HEK293 (cell line): ENCODE results near the gene LSM2.
A peak's percentile ranks its signal among the peaks of the same experiment; 100 is the strongest.

Experiments used
- CTCF ChIA-PET: fragments of 350-600 bp; formaldehyde crosslinking; extraction: SDS; loops from one replicate; lab custom pipeline; 2021; ENCODE audit warnings: antibody characterized with exemption; lab: Yijun Ruan, JAX
- POLR2A ChIA-PET: fragments of 300-600 bp; formaldehyde crosslinking; extraction: SDS; loops from one replicate; lab custom pipeline; 2020; ENCODE audit warnings: antibody characterized with exemption, inconsistent platforms; lab: Yijun Ruan, JAX
- H3K27ac ChIP-seq: fragments of 200-500 bp; sonication (Bioruptor generic); 2 replicates; pipeline ENCODE4 v1.5.1; 2014; ENCODE audit warnings: low read depth, low read length, control low read depth, inconsistent platforms; ENCODE audit errors: extremely low read depth
- H3K36me3 ChIP-seq, 2 experiments: fragments of 200-500 bp in 1 of 2; sonication (Bioruptor generic) in 1 of 2; 1 replicate in 1 of 2; 2 replicates in 1 of 2; pipeline ENCODE4 v1.5.1; 2014 to 2017; ENCODE audit warnings: inconsistent platforms in 2 of 2, low read length in 2 of 2; ENCODE audit not compliant: control insufficient read depth in 2 of 2, insufficient read depth in 1 of 2
- H3K4me1 ChIP-seq: fragments of 200-500 bp; sonication (Bioruptor generic); 2 replicates; pipeline ENCODE4 v1.5.1; 2014; ENCODE audit warnings: mild to moderate bottlenecking, low read length, inconsistent platforms; ENCODE audit not compliant: control insufficient read depth, insufficient read depth
- H3K4me3 ChIP-seq: 2 replicates; pipeline ENCODE4 v1.5.1; 2011; ENCODE audit warnings: low read depth, mild to moderate bottlenecking, control low read depth, low read length, moderate library complexity
- H3K9me3 ChIP-seq: fragments of 200-500 bp; sonication (Bioruptor generic); 2 replicates; pipeline ENCODE4 v1.5.1; 2014; ENCODE audit warnings: low read depth, low read length, inconsistent platforms; ENCODE audit not compliant: control insufficient read depth, insufficient read depth
- EGR2 ChIP-seq: fragments of 450-650 bp; formaldehyde crosslinking; IDR thresholded peaks from 2 replicates; pipeline ENCODE4 v1.5.1; 2016; ENCODE audit warnings: low read depth, missing biosample characterization, missing genetic modification characterization
- GLIS1 ChIP-seq: fragments of 450-650 bp; formaldehyde crosslinking; IDR thresholded peaks from 2 replicates; pipeline ENCODE4 v1.5.1; 2016; ENCODE audit warnings: missing biosample characterization, missing genetic modification characterization
- KLF16 ChIP-seq: fragments of 450-650 bp; formaldehyde crosslinking; IDR thresholded peaks from 2 replicates; pipeline ENCODE4 v1.5.1; 2017; ENCODE audit warnings: missing biosample characterization, missing genetic modification characterization
- KLF17 ChIP-seq: fragments of 450-650 bp; formaldehyde crosslinking; IDR thresholded peaks from 2 replicates; pipeline ENCODE4 v1.5.1; 2016; ENCODE audit warnings: missing biosample characterization, missing genetic modification characterization
- PRDM1 ChIP-seq: fragments of 450-650 bp; formaldehyde crosslinking; IDR thresholded peaks from 2 replicates; pipeline ENCODE4; 2016; ENCODE audit warnings: missing biosample characterization, missing genetic modification characterization
- RBAK ChIP-seq: fragments of 450-650 bp; formaldehyde crosslinking; IDR thresholded peaks from 2 replicates; pipeline ENCODE4 v1.5.1; 2016; ENCODE audit warnings: missing biosample characterization, missing genetic modification characterization
- REPIN1 ChIP-seq: fragments of 450-650 bp; formaldehyde crosslinking; IDR thresholded peaks from 2 replicates; pipeline ENCODE4 v1.5.1; 2017; ENCODE audit warnings: missing biosample characterization, missing genetic modification characterization, low read depth
- SCRT2 ChIP-seq: fragments of 450-650 bp; formaldehyde crosslinking; IDR thresholded peaks from 2 replicates; pipeline ENCODE4 v1.5.1; 2016; ENCODE audit warnings: missing biosample characterization, missing genetic modification characterization
- SP2 ChIP-seq: fragments of 450-650 bp; formaldehyde crosslinking; IDR thresholded peaks from 2 replicates; pipeline ENCODE4 v1.5.1; 2016; ENCODE audit warnings: missing biosample characterization, missing genetic modification characterization
- SP3 ChIP-seq: fragments of 450-650 bp; formaldehyde crosslinking; IDR thresholded peaks from 2 replicates; pipeline ENCODE4 v1.5.1; 2016; ENCODE audit warnings: missing biosample characterization, missing genetic modification characterization
- SP7 ChIP-seq: fragments of 450-650 bp; formaldehyde crosslinking; IDR thresholded peaks from 2 replicates; pipeline ENCODE4 v1.5.1; 2016; ENCODE audit warnings: missing biosample characterization, missing genetic modification characterization
- ZBTB20 ChIP-seq: fragments of 450-650 bp; formaldehyde crosslinking; IDR thresholded peaks from 2 replicates; pipeline ENCODE4 v1.5.1; 2016; ENCODE audit warnings: missing biosample characterization, missing genetic modification characterization
- ZBTB6 ChIP-seq: fragments of 450-650 bp; formaldehyde crosslinking; IDR thresholded peaks from 2 replicates; pipeline ENCODE4 v1.5.1; 2017; ENCODE audit warnings: missing biosample characterization, missing genetic modification characterization
- ZBTB8A ChIP-seq: fragments of 450-650 bp; formaldehyde crosslinking; IDR thresholded peaks from 2 replicates; pipeline ENCODE4 v1.5.1; 2016; ENCODE audit warnings: missing biosample characterization, missing genetic modification characterization
- ZFHX2 ChIP-seq: fragments of 450-650 bp; formaldehyde crosslinking; conservative IDR thresholded peaks from 2 replicates; pipeline ENCODE4 v1.5.1; 2016; ENCODE audit warnings: missing biosample characterization, missing genetic modification characterization
- ZNF133 ChIP-seq: fragments of 450-650 bp; formaldehyde crosslinking; IDR thresholded peaks from 2 replicates; pipeline ENCODE4 v1.5.1; 2016; ENCODE audit warnings: missing biosample characterization, missing genetic modification characterization
- ZNF155 ChIP-seq: fragments of 450-650 bp; formaldehyde crosslinking; IDR thresholded peaks from 2 replicates; pipeline ENCODE4 v1.5.1; 2016; ENCODE audit warnings: missing biosample characterization, missing genetic modification characterization
- ZNF174 ChIP-seq: fragments of 450-650 bp; formaldehyde crosslinking; IDR thresholded peaks from 2 replicates; pipeline ENCODE4 v1.5.0; 2017; ENCODE audit warnings: missing biosample characterization, mild to moderate bottlenecking, missing genetic modification characterization
- ZNF223 ChIP-seq: fragments of 450-650 bp; formaldehyde crosslinking; IDR thresholded peaks from 2 replicates; pipeline ENCODE4 v1.5.1; 2016; ENCODE audit warnings: missing biosample characterization, missing genetic modification characterization
- ZNF324 ChIP-seq: fragments of 450-650 bp; formaldehyde crosslinking; IDR thresholded peaks from 2 replicates; pipeline ENCODE4 v1.5.1; 2016; ENCODE audit warnings: missing biosample characterization, missing genetic modification characterization
- ZNF362 ChIP-seq: fragments of 450-650 bp; formaldehyde crosslinking; IDR thresholded peaks from 2 replicates; pipeline ENCODE4 v1.5.1; 2016; ENCODE audit warnings: missing biosample characterization, missing genetic modification characterization
- ZNF416 ChIP-seq: fragments of 450-650 bp; formaldehyde crosslinking; IDR thresholded peaks from 2 replicates; pipeline ENCODE4 v1.5.1; 2016; ENCODE audit warnings: missing biosample characterization, missing genetic modification characterization
- ZNF433 ChIP-seq: fragments of 450-650 bp; formaldehyde crosslinking; IDR thresholded peaks from 2 replicates; pipeline ENCODE4 v1.5.1; 2016; ENCODE audit warnings: missing biosample characterization, missing genetic modification characterization, low read depth
- ZNF521 ChIP-seq: fragments of 450-650 bp; formaldehyde crosslinking; IDR thresholded peaks from 2 replicates; pipeline ENCODE4 v1.5.1; 2017; ENCODE audit warnings: missing biosample characterization, mild to moderate bottlenecking, missing genetic modification characterization
- ZNF530 ChIP-seq: fragments of 450-650 bp; formaldehyde crosslinking; IDR thresholded peaks from 2 replicates; pipeline ENCODE4 v1.5.1; 2016; ENCODE audit warnings: low read depth, missing biosample characterization, missing genetic modification characterization
- ZNF548 ChIP-seq: fragments of 450-650 bp; formaldehyde crosslinking; IDR thresholded peaks from 2 replicates; pipeline ENCODE4 v1.5.1; 2016; ENCODE audit warnings: missing biosample characterization, missing genetic modification characterization
- ZNF585B ChIP-seq: fragments of 450-650 bp; formaldehyde crosslinking; IDR thresholded peaks from 2 replicates; pipeline ENCODE4 v1.5.1; 2016; ENCODE audit warnings: missing biosample characterization, missing genetic modification characterization
- ZNF600 ChIP-seq: fragments of 450-650 bp; formaldehyde crosslinking; IDR thresholded peaks from 2 replicates; pipeline ENCODE4 v1.5.1; 2016; ENCODE audit warnings: missing biosample characterization, missing genetic modification characterization
- ZNF692 ChIP-seq: fragments of 450-650 bp; formaldehyde crosslinking; IDR thresholded peaks from 2 replicates; pipeline ENCODE4 v1.5.1; 2016; ENCODE audit warnings: missing biosample characterization, missing genetic modification characterization
- ZNF704 ChIP-seq: fragments of 450-650 bp; formaldehyde crosslinking; IDR thresholded peaks from 2 replicates; pipeline ENCODE4 v1.5.1; 2016; ENCODE audit warnings: missing biosample characterization, missing genetic modification characterization
- ZNF830 ChIP-seq: fragments of 450-650 bp; IDR thresholded peaks from 2 replicates; pipeline ENCODE4 v1.5.0; 2018; ENCODE audit warnings: missing biosample characterization, missing genetic modification characterization, low read depth, mild to moderate bottlenecking, moderate library complexity

LSM2 gene

GRCh38 chr6:31771992-31772358, 34.8 kb downstream of the LSM2 start (continued):
- no peak for TF ChIP-seq ZNF155
- peak; percentile 48 for TF ChIP-seq ZFHX2
- TF ChIP-seq ZNF174: no peak
- no peak for TF ChIP-seq ZNF704 (tag by site-specific recombination)
- TF ChIP-seq EGR2: peak; percentile 43
- no peak for TF ChIP-seq ZNF548 (tag by site-specific recombination)
- no peak for TF ChIP-seq ZNF223
- 0 out of 2 replicates have a peak, but pooled peaks have one; percentile 34 for TF ChIP-seq ZNF600
- no peak for TF ChIP-seq SP7
- no peak for TF ChIP-seq ZNF133
- no peak for TF ChIP-seq ZNF433 (tag by site-specific recombination)
- TF ChIP-seq PRDM1 (tag by site-specific recombination): peak; percentile 61
- no peak for TF ChIP-seq ZBTB8A (tag by site-specific recombination)
- no peak for TF ChIP-seq ZNF362 (tag by site-specific recombination)
- TF ChIP-seq ZBTB20 (tag by site-specific recombination): no peak
- no peak for TF ChIP-seq ZNF521 (tag by site-specific recombination)
- no peak for TF ChIP-seq ZNF530 (tag by site-specific recombination)

GRCh38 chr6:31770860-31771259, 35.9 kb downstream of the LSM2 start:
- POLR2A ChIA-PET: interaction anchor here (0.6 to 7.2 kb wide), 7 partner anchors 25 to 229 kb away, joined by 3 to 48 read pairs (median 5); partner anchors contain the start of genes DDX39B, HSPA1B, MSH5 and NEU1

GRCh38 chr6:31769684-31770371, 36.9 kb downstream of the LSM2 start:
- POLR2A ChIA-PET: interaction anchor here (0.6 to 7.2 kb wide), 25 partner anchors 13 to 228 kb away, joined by 3 to 48 read pairs (median 3); partner anchors contain the start of genes CLIC1, CSNK2B, DDX39B and HSPA1B
- TF ChIP-seq SCRT2 (tag by site-specific recombination) (peak; percentile 23; the same call in 1 of the 2 replicates), SP3 (peak; percentile 42; the same call in 1 of the 2 replicates), SP7 (peak; percentile 51), ZNF692 (tag by site-specific recombination) (0 out of 2 replicates have a peak, but pooled peaks have one; percentile 31), KLF17 (tag by site-specific recombination) (peak; percentile 45; the same call in 1 of the 2 replicates), ZNF830 (tag by site-specific recombination) (no peak), ZNF324 (tag by site-specific recombination) (no peak; the same call in 1 of the 2 replicates), GLIS1 (tag by site-specific recombination) (peak; percentile 51), KLF16 (peak; percentile 60), ZBTB6 (tag by site-specific recombination) (no peak), REPIN1 (tag by site-specific recombination) (0 out of 2 replicates have a peak, but pooled peaks have one; percentile 19), RBAK (no peak), ZNF416 (tag by site-specific recombination) (no peak)

More at GRCh38 chr6:31770860-31771259, 35.9 kb downstream of the LSM2 start:
- no peaks in the 10 kb centered on the region for H3K4me1 ChIP-seq
- H3K4me3 ChIP-seq: no peak overlapping the region
- H3K27ac ChIP-seq: no peak overlapping the region
- CTCF ChIA-PET: interaction anchor here (0.6 to 2.6 kb wide), 18 partner anchors 11 to 106 kb away, joined by 3 to 39 read pairs (median 10); partner anchors contain the start of genes CLIC1, DDAH2, MSH5 and VARS1
- no peaks in the 10 kb centered on the region for H3K36me3 ChIP-seq
- TF ChIP-seq SP2: no peak
- peak; percentile 58 for TF ChIP-seq ZNF585B (tag by site-specific recombination)
- H3K9me3 ChIP-seq: no peaks in the 10 kb centered on the region

More at GRCh38 chr6:31769684-31770371, 36.9 kb downstream of the LSM2 start:
- Histone ChIP-seq H3K4me3 (no peak overlapping the region), H3K27ac (no peak overlapping the region), H3K4me1 (no peaks in the 10 kb centered on the region), H3K9me3 (no peaks in the 10 kb centered on the region), H3K36me3 (peaks cover 0 to 1% of the 10 kb centered on the region in 2 experiments; a peak in 1 of 3 replicates)
- CTCF ChIA-PET: interaction anchor here (0.6 to 2.6 kb wide), 51 partner anchors 10 to 1493 kb away, joined by 3 to 50 read pairs (median 5); partner anchors contain the start of genes C6orf47, CLIC1, DDAH2 and GPANK1
